Stomach (tissue), 4 donors: ENCODE data around the gene DYRK1A.

Experiments used
- CTCF ChIP-seq, 7 experiments: fragments of 450-650 bp in 4 of 7; fragments of 200-600 bp in 3 of 7; sonication (generic) in 3 of 7; IDR thresholded peaks; one replicate each; pipeline ENCODE4 v1.5.1; 2016 to 2019; ENCODE audit warnings: antibody characterized with exemption in 7 of 7, control low read depth in 2 of 7, mild to moderate bottlenecking in 1 of 7
- EP300 ChIP-seq: sonication (generic); formaldehyde crosslinking; IDR thresholded peaks from one replicate; pipeline ENCODE4 v1.6.1; 2017; ENCODE audit warnings: antibody characterized with exemption
- POLR2A ChIP-seq, 4 donors: fragments of 450-650 bp; IDR thresholded peaks; one replicate each; pipeline ENCODE4 v1.6.1; 2016; ENCODE audit warnings: antibody characterized with exemption in 4 of 4, control low read depth in 2 of 4, mild to moderate bottlenecking in 1 of 4, moderate library complexity in 1 of 4
- POLR2AphosphoS5 ChIP-seq, 3 donors: sonication (generic); formaldehyde crosslinking; IDR thresholded peaks; one replicate each; pipeline ENCODE4 v1.6.1; 2016; ENCODE audit warnings: antibody characterized with exemption in 3 of 3

GRCh38 chr21:37458669-37459276 is 92.2 kb downstream of the DYRK1A start:
- TF ChIP-seq POLR2AphosphoS5 (IDR thresholded peaks at IDR 0.05): no peak
- no peak for TF ChIP-seq CTCF (IDR thresholded peaks at IDR 0.05)
- no peak for TF ChIP-seq POLR2A (IDR thresholded peaks at IDR 0.05)
- no peak for TF ChIP-seq EP300
